RWPE2 (cell line): ENCODE results near the gene GPR15.

Experiments used
- ATAC-seq: fragments of 200-7000 bp; cut with Tn5 transposase; 3 replicates; pipeline ENCODE4 v1.9.1; 2021; ENCODE audit warnings: low read depth
- DNase-seq: peaks from one replicate; pipeline ENCODE4 v3.0.0-alpha.2; 2020; ENCODE audit warnings: low spot score
- H3K27ac ChIP-seq: fragments of 450-650 bp; 2 replicates; pipeline ENCODE4 v1.5.1; 2017; ENCODE audit warnings: mild to moderate bottlenecking; ENCODE audit not compliant: poor library complexity, severe bottlenecking
- H3K27me3 ChIP-seq: fragments of 250-450 bp; sonication (Bioruptor Pico); 2 replicates; pipeline ENCODE4 v1.5.1; 2021; ENCODE audit warnings: mild to moderate bottlenecking, moderate library complexity; ENCODE audit not compliant: insufficient read depth, poor library complexity, severe bottlenecking
- H3K36me3 ChIP-seq: fragments of 250-450 bp; sonication (Bioruptor Pico); 2 replicates; pipeline ENCODE4 v1.5.1; 2020; ENCODE audit warnings: low read depth, mild to moderate bottlenecking, moderate library complexity
- H3K4me1 ChIP-seq: fragments of 250-450 bp; sonication (Bioruptor Pico); 2 replicates; pipeline ENCODE4 v1.5.1; 2021; ENCODE audit warnings: mild to moderate bottlenecking, moderate library complexity; ENCODE audit not compliant: insufficient read depth, poor library complexity, severe bottlenecking
- H3K4me3 ChIP-seq: fragments of 250-450 bp; sonication (Bioruptor Pico); 2 replicates; pipeline ENCODE4 v1.5.1; 2021; ENCODE audit warnings: mild to moderate bottlenecking, moderate library complexity; ENCODE audit not compliant: severe bottlenecking
- H3K9me3 ChIP-seq: fragments of 250-450 bp; sonication (Bioruptor Pico); 2 replicates; pipeline ENCODE4 v1.5.1; 2021; ENCODE audit warnings: mild to moderate bottlenecking, moderate library complexity; ENCODE audit not compliant: severe bottlenecking
- CTCF ChIP-seq: fragments of 450-650 bp; IDR thresholded peaks from one replicate; pipeline ENCODE4 v1.5.1; 2017; ENCODE audit warnings: mild to moderate bottlenecking, moderate library complexity; ENCODE audit not compliant: poor library complexity, severe bottlenecking

GPR15 gene

GRCh38 chr3:98532709-98533571, 1.2 kb downstream of the GPR15 start:
- H3K27me3 ChIP-seq: no peaks in the 10 kb centered on the region
- no peaks in the 10 kb centered on the region for H3K9me3 ChIP-seq
- H3K27ac ChIP-seq: no peak overlapping the region
- H3K4me3 ChIP-seq: no peak overlapping the region
- H3K36me3 ChIP-seq: no peaks in the 10 kb centered on the region
- no peak for ATAC-seq
- no peaks in the 10 kb centered on the region for H3K4me1 ChIP-seq
- TF ChIP-seq CTCF: no peak
- no peak for DNase-seq

GRCh38 chr3:98534168-98534567, 2.4 kb downstream of the GPR15 start:
- DNase-seq (no peak), ATAC-seq (no peak)
- H3K36me3 ChIP-seq: no peaks in the 10 kb centered on the region
- H3K27me3 ChIP-seq: no peaks in the 10 kb centered on the region
- H3K9me3 ChIP-seq: no peaks in the 10 kb centered on the region
- TF ChIP-seq CTCF: no peak
- H3K27ac ChIP-seq: no peak overlapping the region
- H3K4me3 ChIP-seq: no peak overlapping the region
- H3K4me1 ChIP-seq: no peaks in the 10 kb centered on the region

- no peak for DNase-seq
- no peaks in the 10 kb centered on the region for H3K27me3 ChIP-seq
- no peaks in the 10 kb centered on the region for H3K9me3 ChIP-seq
- no peaks in the 10 kb centered on the region for H3K36me3 ChIP-seq
- no peaks in the 10 kb centered on the region for H3K4me1 ChIP-seq
- H3K4me3 ChIP-seq: no peak overlapping the region
- H3K27ac ChIP-seq: no peak overlapping the region
- ATAC-seq: no peak
- TF ChIP-seq CTCF: no peak
Observed at GRCh38 chr3:98534734-98535133, 3.0 kb downstream of the GPR15 start.

GRCh38 chr3:98536456-98537017, 4.8 kb downstream of the GPR15 start:
- no peak overlapping the region for H3K27ac ChIP-seq

More at GRCh38 chr3:98536456-98537017, 4.8 kb downstream of the GPR15 start:
- no peaks in the 10 kb centered on the region for H3K9me3 ChIP-seq
- TF ChIP-seq CTCF: no peak
- no peaks in the 10 kb centered on the region for H3K36me3 ChIP-seq
- ATAC-seq (no peak), DNase-seq (no peak)
- no peak overlapping the region for H3K4me3 ChIP-seq
- no peaks in the 10 kb centered on the region for H3K27me3 ChIP-seq
- H3K4me1 ChIP-seq: no peaks in the 10 kb centered on the region
